OCI-LY1 (cell line): ENCODE results near the gene SH3BP5L.

ENCODE experiments used
- CTCF ChIP-seq: fragments of 200-600 bp; sonication (generic), shearing (Covaris generic); IDR thresholded peaks from 2 replicates; pipeline ENCODE4 v1.5.1; 2017; ENCODE audit warnings: mild to moderate bottlenecking, antibody characterized with exemption, low read length, moderate library complexity, mixed read lengths
- EZH2 ChIP-seq: fragments of 200-600 bp; sonication (generic), shearing (Covaris generic); IDR thresholded peaks from 2 replicates; pipeline ENCODE4 v1.8.0; 2017; ENCODE audit warnings: borderline replicate concordance, mixed run types, mild to moderate bottlenecking, antibody characterized with exemption, low read length, moderate library complexity, mixed read lengths

GRCh38 chr1:248847181-248847955 lies 21.7 kb upstream of the SH3BP5L start:
- TF ChIP-seq CTCF: no peak
- TF ChIP-seq EZH2: no peak
